Duodenal mucosa (tissue), 2 donors: ENCODE measurements around the gene ABCC9.
"Not testable (repeated sequence)": the region's sequence is repeated elsewhere in the genome, so short reads cannot be mapped to it uniquely, and the experiment has no call there.

Experiments used
- H3K27ac ChIP-seq: one replicate; pipeline ENCODE4 v1.7.0; 2013; ENCODE audit warnings: low read depth, low read length
- H3K27me3 ChIP-seq, 2 donors: one replicate each; pipeline ENCODE4 v1.7.0; 2013; ENCODE audit warnings: low read length in 2 of 2, control low read depth in 1 of 2; ENCODE audit not compliant: insufficient read depth in 2 of 2, control insufficient read depth in 1 of 2
- H3K36me3 ChIP-seq, 2 donors: one replicate each; pipeline ENCODE4 v1.7.0; 2013; ENCODE audit warnings: low read length in 2 of 2, control low read depth in 1 of 2; ENCODE audit not compliant: insufficient read depth in 2 of 2, control insufficient read depth in 1 of 2
- H3K4me1 ChIP-seq, 2 donors: one replicate each; pipeline ENCODE4 v1.7.0; 2013; ENCODE audit warnings: low read length in 2 of 2, control low read depth in 1 of 2; ENCODE audit not compliant: insufficient read depth in 2 of 2, control insufficient read depth in 1 of 2
- H3K4me3 ChIP-seq, 2 donors: one replicate each; pipeline ENCODE4 v1.7.0; 2013; ENCODE audit warnings: low read length in 2 of 2, low read depth in 1 of 2
- H3K9ac ChIP-seq, 2 donors: one replicate each; pipeline ENCODE4 v1.7.0; 2013; ENCODE audit warnings: low read length in 2 of 2, low read depth in 1 of 2
- H3K9me3 ChIP-seq, 2 donors: one replicate each; pipeline ENCODE4 v1.7.0; 2013; ENCODE audit warnings: low read length in 2 of 2, control low read depth in 1 of 2; ENCODE audit not compliant: control insufficient read depth in 1 of 2

ABCC9 gene

GRCh38 chr12:21939435-21939834 lies 1.8 kb downstream of the ABCC9 start:
- H3K9ac ChIP-seq: no peak overlapping the region
- no peak overlapping the region for H3K4me3 ChIP-seq
- H3K4me1 ChIP-seq: peaks cover 0 to 13% of the 10 kb centered on the region in 2 donors
- H3K36me3 ChIP-seq: no peaks in the 10 kb centered on the region
- no peaks in the 10 kb centered on the region for H3K9me3 ChIP-seq
- peaks cover 27 to 44% of the 10 kb centered on the region in 2 donors for H3K27me3 ChIP-seq
- H3K27ac ChIP-seq: no peak overlapping the region

GRCh38 chr12:21938879-21939278 lies 2.3 kb downstream of the ABCC9 start:
- Histone ChIP-seq H3K4me1 (peaks cover 0 to 13% of the 10 kb centered on the region in 2 donors), H3K36me3 (no peaks in the 10 kb centered on the region), H3K27ac (no peak overlapping the region), H3K4me3 (no peak overlapping the region), H3K9ac (no peak overlapping the region), H3K27me3 (peaks cover 27 to 44% of the 10 kb centered on the region in 2 donors), H3K9me3 (no peaks in the 10 kb centered on the region)

- Histone ChIP-seq H3K9ac (no peak overlapping the region), H3K4me1 (no peaks in the 10 kb centered on the region), H3K36me3 (no peaks in the 10 kb centered on the region), H3K9me3 (no peaks in the 10 kb centered on the region), H3K27me3 (peaks cover 0 to 6% of the 10 kb centered on the region in 2 donors), H3K4me3 (no peak overlapping the region), H3K27ac (no peak overlapping the region)
Observed at GRCh38 chr12:21934173-21934572, 7.1 kb downstream of the ABCC9 start.

DNA sequence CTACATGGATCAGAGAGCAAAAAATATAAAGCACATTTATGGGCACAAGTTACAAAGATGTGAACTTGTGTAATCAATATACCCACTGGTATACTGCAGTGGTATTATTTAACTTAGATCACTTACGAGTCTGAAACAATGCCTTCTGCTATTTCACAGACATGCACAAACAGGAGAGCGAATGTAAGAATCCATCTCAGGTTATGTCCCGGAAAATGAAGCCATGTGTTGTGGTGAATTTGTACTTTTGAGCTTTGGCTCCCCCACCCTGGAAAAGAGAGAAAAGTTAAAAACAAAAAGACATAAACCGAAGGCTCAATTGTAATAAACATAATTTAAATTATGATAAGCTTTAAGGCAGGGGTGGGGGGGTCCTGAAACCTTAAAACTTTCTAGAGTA lies 7.6 kb downstream of the ABCC9 start:
- Histone ChIP-seq H3K4me3 (no peak overlapping the region), H3K27me3 (peaks cover 0 to 4% of the 10 kb centered on the region in 2 donors), H3K9me3 (no peaks in the 10 kb centered on the region), H3K36me3 (no peaks in the 10 kb centered on the region), H3K27ac (no peak overlapping the region), H3K9ac (no peak overlapping the region), H3K4me1 (no peaks in the 10 kb centered on the region)

DNA sequence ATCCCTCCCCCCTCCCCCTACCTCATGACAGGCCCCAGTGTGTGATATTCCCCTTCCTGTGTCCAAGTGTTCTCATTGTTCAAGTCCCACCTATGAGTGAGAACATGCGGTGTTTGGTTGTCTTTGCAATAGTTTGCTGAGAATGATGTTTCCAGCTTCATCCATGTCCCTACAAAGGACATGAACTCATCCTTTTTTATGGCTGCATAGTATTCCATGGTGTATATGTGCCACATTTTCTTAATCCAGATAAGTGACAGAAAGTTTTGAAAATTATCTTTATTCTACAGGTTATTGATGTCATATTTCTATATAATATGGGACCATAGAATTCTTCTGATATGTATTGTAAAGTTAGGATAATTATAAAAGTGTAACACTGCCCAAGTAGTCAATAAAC lies 11.3 kb downstream of the ABCC9 start:
- not testable (repeated sequence) for H3K36me3 ChIP-seq

GRCh38 chr12:21925296-21925913 lies 15.8 kb downstream of the ABCC9 start:
- Histone ChIP-seq H3K27ac (no peak overlapping the region), H3K9me3 (no peaks in the 10 kb centered on the region), H3K9ac (no peak overlapping the region), H3K36me3 (no peaks in the 10 kb centered on the region), H3K4me1 (no peaks in the 10 kb centered on the region), H3K27me3 (no peaks in the 10 kb centered on the region), H3K4me3 (no peak overlapping the region)

More for the DNA sequence above, 11.3 kb downstream of the ABCC9 start:
- H3K4me1 ChIP-seq, H3K27ac ChIP-seq, H3K4me3 ChIP-seq, H3K27me3 ChIP-seq, H3K9ac ChIP-seq, H3K9me3 ChIP-seq: not testable (repeated sequence)

GRCh38 chr12:21921436-21921835 lies 19.8 kb downstream of the ABCC9 start:
- no peaks in the 10 kb centered on the region for H3K4me1 ChIP-seq
- H3K9ac ChIP-seq: no peak overlapping the region
- H3K36me3 ChIP-seq: no peaks in the 10 kb centered on the region
- H3K4me3 ChIP-seq: no peak overlapping the region
- no peak overlapping the region for H3K27ac ChIP-seq
- no peaks in the 10 kb centered on the region for H3K27me3 ChIP-seq
- no peaks in the 10 kb centered on the region for H3K9me3 ChIP-seq

DNA sequence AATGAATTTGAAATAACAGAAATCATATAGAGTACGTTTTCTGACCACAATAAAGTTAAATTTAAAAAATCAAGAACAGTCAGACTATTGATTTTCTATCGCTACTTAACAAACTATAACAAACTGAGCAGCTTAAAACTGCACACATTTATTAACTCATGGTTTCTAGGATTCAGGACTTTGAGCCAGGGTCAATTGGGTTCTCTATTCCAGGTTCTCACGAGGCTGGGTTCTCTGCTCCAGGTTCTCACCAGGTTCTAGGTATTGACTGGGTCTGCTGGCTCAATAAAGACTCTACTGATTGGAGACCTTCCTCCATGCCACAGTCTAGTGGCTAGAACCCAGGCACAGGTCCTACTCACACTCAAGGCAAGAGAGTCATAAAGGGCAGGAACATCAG lies 22.8 kb downstream of the ABCC9 start:
- no peaks in the 10 kb centered on the region for H3K36me3 ChIP-seq
- H3K27me3 ChIP-seq: no peaks in the 10 kb centered on the region
- H3K27ac ChIP-seq: no peak overlapping the region
- H3K4me1 ChIP-seq: no peaks in the 10 kb centered on the region
- H3K9me3 ChIP-seq: no peaks in the 10 kb centered on the region
- no peak overlapping the region for H3K9ac ChIP-seq
- H3K4me3 ChIP-seq: no peak overlapping the region

- H3K27ac ChIP-seq: no peak overlapping the region
- no peak overlapping the region for H3K9ac ChIP-seq
- no peaks in the 10 kb centered on the region for H3K4me1 ChIP-seq
- no peaks in the 10 kb centered on the region for H3K9me3 ChIP-seq
- no peaks in the 10 kb centered on the region for H3K27me3 ChIP-seq
- H3K36me3 ChIP-seq: no peaks in the 10 kb centered on the region
- no peak overlapping the region for H3K4me3 ChIP-seq
Observed at GRCh38 chr12:21913823-21914222, 27.4 kb downstream of the ABCC9 start.

DNA sequence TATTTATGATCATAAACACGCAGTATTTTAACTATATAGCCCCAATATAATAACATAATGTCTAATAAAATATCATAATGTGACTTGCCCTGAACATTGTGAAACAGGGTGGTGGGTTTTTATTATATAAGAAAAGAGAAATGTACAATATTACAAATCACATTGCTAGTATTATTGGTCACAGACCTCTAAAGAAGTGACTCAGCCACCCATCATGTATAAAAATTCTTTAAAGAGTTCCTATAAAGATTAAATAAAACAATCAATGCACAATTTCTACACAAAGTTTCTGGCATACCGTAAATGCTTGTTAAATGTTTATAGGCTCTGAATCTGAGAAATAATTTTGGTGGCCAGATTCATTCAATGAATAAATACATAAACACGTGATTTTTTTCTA lies 28.9 kb downstream of the ABCC9 start:
- Histone ChIP-seq H3K9ac (no peak overlapping the region), H3K4me1 (no peaks in the 10 kb centered on the region), H3K27ac (no peak overlapping the region), H3K27me3 (no peaks in the 10 kb centered on the region), H3K4me3 (no peak overlapping the region), H3K9me3 (no peaks in the 10 kb centered on the region), H3K36me3 (no peaks in the 10 kb centered on the region)

- no peaks in the 10 kb centered on the region for H3K9me3 ChIP-seq
- no peaks in the 10 kb centered on the region for H3K36me3 ChIP-seq
- H3K9ac ChIP-seq: no peak overlapping the region
- no peak overlapping the region for H3K27ac ChIP-seq
- H3K4me3 ChIP-seq: no peak overlapping the region
- H3K4me1 ChIP-seq: no peaks in the 10 kb centered on the region
- no peaks in the 10 kb centered on the region for H3K27me3 ChIP-seq
Observed at GRCh38 chr12:21911832-21912231, 29.4 kb downstream of the ABCC9 start.
